Posterior vena cava (tissue), 2 donors: ENCODE results near the gene GRK6. TPM values are rescaled to one million over a fixed set of nuclear protein-coding genes. Genes with fewer than 3 reads are reported as not detected.

Experiments used
- DNase-seq: peaks from one replicate; pipeline ENCODE4 v3.0.0-alpha.2; 2020; ENCODE audit warnings: low spot score
- intact Hi-C, 2 donors: fragments of 100-400 bp; cut with DNase I; formaldehyde crosslinking; loops; one replicate each; pipeline versions ENCODE4 v1.14.1 to v1.14.2; 2022 to 2023
- total RNA-seq, 2 donors: library from RNA; stranded (reverse); fragmentation: NEBNext Ultra II Directional; extraction: Animal tissue kit (Norgen Biotek cat#: 25700); gene quantifications; one replicate each; pipeline ENCODE4 v1.2.1, GENCODE V29; 2021
- donor health status: DM: yes; HTN: yes; CAD: no.
- donor health status: DM: yes; HTN: yes; CAD: no.

GRK6 gene
- total RNA-seq, 2 donors from 2014 or later, result 22.9 to 28.2 TPM

- intact Hi-C loops, result no loop called here
- DNase-seq, result peak; percentile 90
These were observed 20.0 kb downstream of the GRK6 start, which contains the start of gene PRR7 for GRCh38 chr5:177446200-177447065. PRR7 (plus strand) TSS chr5:177446814; CDS start chr5:177455068, 8,254 bp downstream.

GRCh38 chr5:177447066-177447610 lies 20.7 kb downstream of the GRK6 start:
- intact Hi-C loops, result no loop called here
- peak; percentile 86 for DNase-seq

GRCh38 chr5:177447611-177448243 lies 21.3 kb downstream of the GRK6 start:
- intact Hi-C loops, result no loop called here
- DNase-seq, result peak; percentile 87

DNA sequence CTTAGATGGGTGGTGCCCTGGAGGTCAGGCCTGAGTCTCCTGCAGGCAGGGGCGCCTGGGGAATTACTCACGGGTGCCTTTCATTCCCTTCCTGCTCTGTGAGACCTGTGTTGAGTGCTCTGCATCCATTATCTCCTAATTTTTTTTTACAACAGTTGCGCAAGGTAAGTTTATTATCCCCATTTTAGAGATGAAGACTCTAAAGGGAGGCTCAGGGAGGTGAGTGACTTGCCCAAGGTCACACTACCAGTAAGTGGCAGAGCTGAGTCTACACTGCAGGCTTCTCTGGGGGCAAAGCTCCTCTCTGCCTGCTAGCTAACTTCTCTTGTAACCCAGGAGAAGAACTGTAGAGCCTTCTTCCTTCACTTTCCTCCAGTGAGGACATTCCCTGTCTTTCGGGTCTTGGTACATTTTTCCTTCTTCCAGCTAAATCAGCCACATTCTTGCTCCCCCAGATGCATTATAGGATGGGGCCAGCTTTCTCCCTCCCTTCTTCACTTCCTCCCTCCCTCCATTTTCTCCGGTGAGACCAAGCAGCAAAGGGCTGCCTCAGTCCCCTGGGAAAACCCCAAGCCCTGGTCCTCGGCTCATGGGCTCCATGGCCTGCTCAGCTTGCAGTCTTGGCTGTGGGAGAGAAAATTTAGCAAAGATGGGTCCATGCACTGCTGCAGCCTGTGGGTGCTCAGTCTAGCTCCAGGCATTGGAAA lies 21.9 kb downstream of the GRK6 start:
- intact Hi-C loops, result no loop called here
- no peak for DNase-seq

DNA sequence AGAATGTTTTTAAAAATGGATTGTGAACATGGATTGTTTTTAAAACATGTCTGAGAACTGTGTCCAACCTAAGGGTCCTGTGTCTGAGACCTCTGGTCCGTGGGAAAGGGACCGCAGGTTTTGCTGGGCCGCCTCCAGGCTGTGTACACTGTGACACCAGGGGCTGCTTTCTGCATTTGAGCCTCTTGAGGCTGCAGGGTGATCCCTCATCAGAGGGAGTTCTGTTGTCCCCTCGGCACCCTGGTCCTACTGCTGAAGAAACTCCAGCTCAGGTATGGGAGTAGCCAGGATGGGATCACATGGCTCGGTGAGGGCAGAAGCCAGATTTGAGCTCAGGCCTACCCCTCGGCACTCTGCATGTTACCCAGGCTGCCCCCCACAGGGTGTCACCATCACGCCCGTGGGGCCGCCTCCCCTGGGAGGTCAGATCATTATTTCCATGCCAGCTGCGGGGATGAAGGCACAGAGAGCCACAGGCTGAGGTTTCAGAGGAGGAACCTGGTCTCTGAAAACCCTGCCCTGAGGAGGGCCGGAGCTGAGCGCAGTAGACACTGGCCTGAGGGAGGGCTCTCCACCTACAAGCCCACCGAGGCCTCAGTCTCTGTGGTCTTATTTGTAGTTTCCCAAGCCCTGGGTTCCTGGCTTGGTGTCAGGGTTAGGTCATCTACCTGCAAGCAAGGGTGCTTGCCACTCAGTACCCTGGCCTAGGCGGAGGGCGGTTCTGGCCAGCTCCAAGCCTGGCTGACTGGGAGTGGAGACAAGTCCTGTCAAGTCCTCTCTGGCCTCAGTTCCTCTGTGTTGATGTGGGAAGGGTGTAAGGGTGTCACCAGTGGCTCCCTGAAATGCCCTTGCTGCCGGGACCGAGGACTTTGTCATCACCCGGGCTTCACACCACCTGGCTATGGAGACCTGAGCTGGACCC lies 22.9 kb downstream of the GRK6 start:
- DNase-seq, result no peak
- intact Hi-C loops, result loop anchor here (5.0 kb wide), 2 partner anchors 42 to 47 kb away; partner anchors contain the start of genes F12 (in 1 of the 2) and PFN3 (in 1 of the 2)

- intact Hi-C loops, result loop anchor here (5.0 kb wide), 2 partner anchors 44 to 49 kb away; partner anchors contain the start of genes F12 (in 1 of the 2) and PFN3 (in 1 of the 2)
- DNase-seq, result no peak
These were observed 24.4 kb downstream of the GRK6 start for GRCh38 chr5:177450667-177451424.

DNA sequence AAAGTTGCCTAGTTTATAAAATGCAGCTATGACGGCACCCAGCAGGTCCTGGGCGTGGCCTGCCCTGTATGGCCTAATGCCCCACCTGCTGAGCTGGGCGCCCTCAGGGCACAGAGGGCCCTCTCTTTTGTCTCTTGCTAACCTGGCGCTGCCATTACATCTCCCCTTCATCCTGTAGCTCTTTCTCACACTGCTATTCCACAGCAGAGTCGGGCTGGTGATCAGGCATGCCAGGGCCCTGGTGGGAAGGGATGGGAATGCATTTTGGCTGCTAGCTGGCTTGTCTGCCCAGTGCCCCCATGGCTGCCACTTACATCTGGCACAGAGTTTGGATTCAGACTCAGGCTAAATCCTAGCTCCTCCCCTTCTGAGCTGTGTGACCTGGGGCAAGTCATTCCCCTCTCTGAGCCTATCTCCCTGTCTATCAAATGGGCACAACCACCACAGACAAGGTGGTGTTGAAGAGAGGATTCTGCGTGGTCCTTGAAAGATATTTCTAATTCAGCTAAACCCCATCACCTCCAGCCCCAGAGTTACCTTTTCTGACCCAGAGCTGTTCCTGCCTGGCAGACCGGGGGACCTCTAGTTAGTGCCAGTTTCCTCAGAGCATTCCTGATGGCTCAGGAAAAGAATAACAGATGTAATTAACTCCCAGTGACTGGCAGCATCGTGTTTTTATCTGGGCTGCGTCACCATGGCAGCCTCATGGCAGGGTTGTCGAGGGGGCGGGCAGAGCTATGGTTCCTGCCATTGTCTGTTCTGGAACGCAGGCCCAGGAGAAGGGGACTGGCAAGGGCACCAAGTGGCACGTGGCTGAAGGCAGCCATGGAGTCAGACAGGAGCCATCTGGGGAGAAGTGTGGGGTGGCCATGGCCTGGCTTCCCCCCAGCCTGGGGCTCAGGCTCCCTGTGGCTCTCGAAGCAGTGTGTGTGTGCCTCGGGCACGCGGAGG lies 26.5 kb downstream of the GRK6 start:
- DNase-seq, result no peak
- intact Hi-C loops, result loop anchor here (5.0 kb wide), 2 partner anchors 46 to 51 kb away; partner anchors contain the start of genes F12 (in 1 of the 2) and PFN3 (in 1 of the 2)

GRCh38 chr5:177453852-177454396 lies 27.4 kb downstream of the GRK6 start:
- intact Hi-C loops, result loop anchor here (5.0 kb wide), 2 partner anchors 47 to 52 kb away; partner anchors contain the start of genes F12 (in 1 of the 2) and PFN3 (in 1 of the 2)
- DNase-seq, result no peak

GRCh38 chr5:177454397-177455035 lies 28.0 kb downstream of the GRK6 start:
- DNase-seq, result peak; percentile 98
- intact Hi-C loops, result loop anchor here (5.0 kb wide), 2 partner anchors 47 to 52 kb away; partner anchors contain the start of genes F12 (in 1 of the 2) and PFN3 (in 1 of the 2)

- peak; percentile 91 for DNase-seq
- intact Hi-C loops, result no loop called here
These were observed 28.7 kb downstream of the GRK6 start for GRCh38 chr5:177455036-177455660.

- intact Hi-C loops, result loop anchor here in 1 of 2 donors (2.0 kb wide), 1 partner anchor 17 kb away; the partner anchor contains the start of gene DBN1
These were observed 29.4 kb downstream of the GRK6 start for GRCh38 chr5:177455661-177456590.

DNA sequence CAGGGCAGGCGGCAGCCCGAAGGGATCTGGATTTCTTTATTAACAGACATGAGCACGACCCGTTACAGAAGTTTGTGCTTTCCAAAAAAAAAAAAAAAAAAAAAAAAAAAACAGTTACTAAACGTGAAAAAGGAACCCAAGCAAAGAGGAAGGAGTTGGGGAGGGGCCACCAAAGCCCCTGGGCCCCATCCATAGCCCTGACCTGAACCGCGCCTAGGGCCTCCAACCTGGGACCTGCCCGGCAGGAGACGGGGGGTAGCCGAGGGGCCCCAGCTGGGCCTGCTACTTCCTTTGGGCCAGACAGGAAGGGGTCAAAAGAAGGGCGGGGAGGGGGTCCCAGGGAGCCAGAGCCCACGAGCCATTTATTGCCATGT lies 30.1 kb downstream of the GRK6 start:
- intact Hi-C loops, result loop anchor here in 1 of 2 donors (2.0 kb wide), 1 partner anchor 16 kb away; the partner anchor contains the start of gene DBN1
- DNase-seq, result no peak

More at GRCh38 chr5:177455661-177456590, 29.4 kb downstream of the GRK6 start:
- peak; percentile 97 for DNase-seq

DNA sequence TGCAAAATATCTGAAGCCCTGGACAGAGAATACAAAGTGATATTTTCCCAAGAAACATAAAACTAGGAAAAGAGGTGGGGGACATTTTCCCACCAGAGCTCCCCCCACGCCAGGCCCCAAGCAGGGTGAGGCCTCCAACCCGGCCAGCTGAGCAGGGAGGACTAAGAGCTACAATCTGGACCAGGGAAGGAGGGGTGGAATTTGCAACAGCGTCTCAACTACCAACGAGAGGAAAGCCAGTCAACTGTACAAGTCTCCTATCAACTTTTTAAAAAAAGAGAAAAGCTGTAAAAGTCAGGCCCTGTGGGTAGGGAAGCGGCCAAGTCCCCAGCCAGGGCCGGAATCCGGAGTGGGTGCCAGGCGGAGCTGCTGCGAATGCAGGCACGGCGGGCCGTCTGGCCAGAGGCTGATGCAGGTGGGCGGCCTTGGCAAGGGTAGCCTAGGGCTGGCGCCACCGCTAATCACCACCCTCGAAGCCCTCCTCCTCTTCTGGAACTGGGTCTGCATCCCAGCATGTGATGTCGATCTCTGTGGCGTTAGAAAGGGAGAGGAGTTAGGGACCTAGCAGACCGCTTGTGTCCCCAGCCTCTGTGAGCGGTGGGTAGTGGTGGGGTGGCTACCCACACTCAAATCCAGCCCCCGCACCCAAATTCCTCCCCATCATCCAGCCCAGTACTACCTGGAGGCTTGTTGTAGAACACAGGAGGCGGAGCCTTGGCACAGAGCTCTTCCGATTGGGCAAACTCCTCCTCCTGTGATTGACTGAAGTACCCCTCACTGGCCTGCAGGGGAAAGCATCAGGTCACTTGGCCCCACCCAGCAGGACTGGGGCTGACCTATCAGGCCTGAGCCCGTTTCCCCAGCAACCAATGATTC lies 30.7 kb downstream of the GRK6 start:
- DNase-seq, result peak; percentile 94
- intact Hi-C loops, result loop anchor here in 1 of 2 donors (2.0 kb wide), 1 partner anchor 16 kb away; the partner anchor contains the start of gene DBN1
